SK-N-SH (cell line): ENCODE data around the gene MYO1D. TPM values are rescaled to one million over a fixed set of nuclear protein-coding genes. Genes with fewer than 3 reads are reported as not detected.
"Not testable (repeated sequence)": the region's sequence is repeated elsewhere in the genome, so short reads cannot be mapped to it uniquely, and the experiment has no call there.

Experiments
- CTCF ChIA-PET: fragments of 300-600, 350-600 bp; formaldehyde crosslinking; extraction: SDS; loops from one replicate; lab custom pipeline; 2021; lab: Yijun Ruan, JAX
- POLR2A ChIA-PET: fragments of 350-600 bp; sonication (Branson Sonifier 250); formaldehyde crosslinking; extraction: SDS; loops from one replicate; lab custom pipeline; 2020; ENCODE audit warnings: antibody characterized with exemption, inconsistent platforms; lab: Yijun Ruan, JAX
- DNase-seq: peaks from one replicate; pipeline ENCODE4 v3.0.0; 2012
- H2AFZ ChIP-seq: fragments of 200-600 bp; sonication (generic); 2 replicates; pipeline ENCODE4 v1.8.1; 2016; ENCODE audit warnings: antibody characterized with exemption, mild to moderate bottlenecking, low read depth
- H3F3A ChIP-seq: fragments of 200-600 bp; sonication (generic); replicated peaks from 2 replicates; pipeline ENCODE3; 2016; ENCODE audit warnings: antibody characterized with exemption, mild to moderate bottlenecking; ENCODE audit not compliant: insufficient read depth
- H3K27ac ChIP-seq, 2 experiments: fragments of 200-500 bp in 1 of 2; fragments of 200-600 bp in 1 of 2; sonication (Bioruptor generic) in 1 of 2; sonication (generic), shearing (Covaris generic) in 1 of 2; 2 replicates each; pipeline versions ENCODE4 v1.5.1 to v1.6.1; 2014 to 2016; ENCODE audit warnings: low read depth in 2 of 2, inconsistent platforms in 1 of 2, low read length in 1 of 2, mild to moderate bottlenecking in 1 of 2, mixed read lengths in 1 of 2
- H3K27me3 ChIP-seq: fragments of 200-600 bp; sonication (generic), shearing (Covaris generic); 2 replicates; pipeline ENCODE4 v1.6.1; 2016; ENCODE audit warnings: mixed run types; ENCODE audit not compliant: insufficient read depth
- H3K36me3 ChIP-seq, 2 experiments: fragments of 200-500 bp in 1 of 2; fragments of 200-600 bp in 1 of 2; sonication (Bioruptor generic) in 1 of 2; sonication (generic) in 1 of 2; replicated peaks in 1 of 2; 2 replicates each; pipeline versions ENCODE3 to v1.5.1; 2014 to 2016; ENCODE audit warnings: low read length in 1 of 2, mild to moderate bottlenecking in 1 of 2; ENCODE audit not compliant: insufficient read depth in 2 of 2, control insufficient read depth in 1 of 2
- H3K4me1 ChIP-seq, 2 experiments: fragments of 200-500 bp in 1 of 2; fragments of 200-600 bp in 1 of 2; sonication (Bioruptor generic) in 1 of 2; sonication (generic), shearing (Covaris generic) in 1 of 2; 2 replicates each; pipeline versions ENCODE4 v1.5.1 to v1.6.1; 2014 to 2016; ENCODE audit warnings: low read depth in 1 of 2, low read length in 1 of 2, mixed run types in 1 of 2; ENCODE audit not compliant: insufficient read depth in 2 of 2, control insufficient read depth in 1 of 2
- H3K4me2 ChIP-seq: fragments of 200-600 bp; sonication (generic), shearing (Covaris generic); 2 replicates; pipeline ENCODE4 v1.6.1; 2017; ENCODE audit warnings: mixed run types
- H3K4me3 ChIP-seq, 2 experiments: fragments of 200-500 bp in 1 of 2; fragments of 200-600 bp in 1 of 2; sonication (Bioruptor generic) in 1 of 2; sonication (generic), shearing (Covaris generic) in 1 of 2; 2 replicates each; pipeline versions ENCODE4 v1.5.1 to v1.8.1; 2014 to 2016; ENCODE audit warnings: low read depth in 2 of 2, inconsistent platforms in 1 of 2, low read length in 1 of 2, mild to moderate bottlenecking in 1 of 2, mixed read lengths in 1 of 2, moderate library complexity in 1 of 2
- H3K79me2 ChIP-seq: fragments of 200-600 bp; sonication (generic); 2 replicates; pipeline ENCODE4 v1.8.1; 2017; ENCODE audit warnings: mild to moderate bottlenecking; ENCODE audit not compliant: insufficient read depth
- H3K9ac ChIP-seq: fragments of 200-600 bp; sonication (generic); 2 replicates; pipeline ENCODE4 v1.6.1; 2017; ENCODE audit warnings: mixed run types
- H3K9me2 ChIP-seq: fragments of 200-600 bp; sonication (generic); 2 replicates; pipeline ENCODE4 v1.6.1; 2017; ENCODE audit warnings: mixed run types
- H3K9me3 ChIP-seq: fragments of 200-600 bp; sonication (generic); 2 replicates; pipeline ENCODE4 v1.6.1; 2017; ENCODE audit warnings: mixed run types, mild to moderate bottlenecking, moderate library complexity
- H4K20me1 ChIP-seq: fragments of 200-600 bp; sonication (generic); 2 replicates; pipeline ENCODE4 v1.6.1; 2017; ENCODE audit warnings: mild to moderate bottlenecking, mixed run types; ENCODE audit not compliant: insufficient read depth
- FOSL2 ChIP-seq: IDR thresholded peaks from 2 replicates; pipeline ENCODE4 v1.4.0; 2012; ENCODE audit warnings: low read depth, mild to moderate bottlenecking, moderate library complexity, borderline replicate concordance
- FOXJ3 ChIP-seq: sonication (generic); formaldehyde crosslinking; IDR thresholded peaks from 2 replicates; pipeline ENCODE4 v1.5.1; 2020; ENCODE audit warnings: mild to moderate bottlenecking, missing genetic modification reagents
- FOXM1 ChIP-seq: IDR thresholded peaks from 2 replicates; pipeline ENCODE4 v1.4.0; 2012; ENCODE audit warnings: low read depth, mild to moderate bottlenecking
- GABPA ChIP-seq: IDR thresholded peaks from 2 replicates; pipeline ENCODE4 v1.4.0; 2012; ENCODE audit warnings: low read depth, mild to moderate bottlenecking
- JUND ChIP-seq: IDR thresholded peaks from 2 replicates; pipeline ENCODE4 v1.4.0; 2012
- MAX ChIP-seq: IDR thresholded peaks from 2 replicates; pipeline ENCODE4 v1.4.0; 2012; ENCODE audit warnings: low read depth
- NRF1 ChIP-seq: IDR thresholded peaks from 2 replicates; pipeline ENCODE4 v1.6.1; 2012; ENCODE audit warnings: low read depth, mild to moderate bottlenecking, low read length
- POLR2AphosphoS5 ChIP-seq: IDR thresholded peaks from 2 replicates; pipeline ENCODE4 v1.6.1; 2012; ENCODE audit warnings: low read depth, low read length
- RCOR1 ChIP-seq: fragments of 150-350 bp; IDR thresholded peaks from 2 replicates; pipeline ENCODE4 v1.6.1; 2017; ENCODE audit warnings: antibody characterized with exemption, low read length
- RFX5 ChIP-seq: IDR thresholded peaks from 2 replicates; pipeline ENCODE4 v1.6.1; 2012; ENCODE audit warnings: mild to moderate bottlenecking, improper control_type of control experiment, low read length
- TCF12 ChIP-seq: IDR thresholded peaks from 2 replicates; pipeline ENCODE4 v1.4.0; 2012
- USF1 ChIP-seq: IDR thresholded peaks from 2 replicates; pipeline ENCODE4 v1.4.0; 2012; ENCODE audit warnings: low read depth, borderline replicate concordance
- YY1 ChIP-seq: IDR thresholded peaks from 2 replicates; pipeline ENCODE4 v1.4.0; 2012; ENCODE audit warnings: low read depth, mild to moderate bottlenecking
- WGBS: methylation state at CpG from one replicate; pipeline ENCODE4 v1.1.6; 2017; ENCODE audit warnings: low lambda C conversion rate; 5-methylcytosine and 5-hydroxymethylcytosine counted together
- polyA plus RNA-seq, 3 experiments: library from polyadenylated mRNA; depleted of rRNA; stranded (reverse); fragments of >200 nt; gene quantifications; 2 replicates each; pipeline ENCODE4 v1.2.3, GENCODE V29; 2012
- TF ChIP-seq, protein P1 (sequence below): IDR thresholded peaks from 2 replicates; pipeline ENCODE4 v1.6.1; 2012; ENCODE audit warnings: mild to moderate bottlenecking, low read depth, low read length, moderate library complexity
- TF ChIP-seq, protein P2 (sequence below): IDR thresholded peaks from 2 replicates; pipeline ENCODE4; 2012
- TF ChIP-seq, protein P3 (sequence below): fragments of 150-350 bp; IDR thresholded peaks from 2 replicates; pipeline ENCODE4 v1.6.1; 2017; ENCODE audit warnings: antibody characterized with exemption, low read length, low read depth, borderline replicate concordance

MYO1D gene
- polyA plus RNA-seq, 1 of the 3 experiments (the other 2 are of a cell fraction): 20.4 TPM

DNA sequence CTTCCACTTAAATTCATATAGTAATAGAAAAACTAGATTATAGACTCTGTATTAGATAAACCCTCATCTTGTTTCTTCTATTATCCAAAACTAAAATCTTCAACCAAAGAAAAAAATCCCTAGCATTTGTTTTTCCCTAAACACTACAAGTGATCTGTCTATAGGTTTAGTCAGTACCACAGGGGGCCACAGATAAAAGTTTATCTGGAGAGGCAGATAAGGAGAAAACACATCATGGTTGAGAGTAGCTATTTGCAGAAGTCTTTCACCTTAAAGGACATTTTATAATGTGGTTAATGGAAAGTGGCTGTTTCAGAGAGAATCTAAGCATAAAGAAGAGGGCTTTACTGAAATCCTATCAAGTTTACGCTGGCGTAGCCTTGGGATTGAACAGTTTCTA is 230.0 kb downstream of the MYO1D start:
- H2AFZ ChIP-seq: no peak overlapping the region
- H3K36me3 ChIP-seq: peaks cover 9 to 31% of the 10 kb centered on the region in 2 experiments
- H3K4me3 ChIP-seq: no peak overlapping the region
- TF ChIP-seq USF1 (no peak), RFX5 (no peak), FOXM1 (no peak), TCF12 (no peak), FOSL2 (no peak), RCOR1 (no peak), POLR2AphosphoS5 (no peak), GABPA (no peak), YY1 (no peak), FOXJ3 (CRISPR knock-in tag) (no peak), JUND (no peak), NRF1 (no peak), MAX (no peak)
- TF ChIP-seq, protein P1, sequence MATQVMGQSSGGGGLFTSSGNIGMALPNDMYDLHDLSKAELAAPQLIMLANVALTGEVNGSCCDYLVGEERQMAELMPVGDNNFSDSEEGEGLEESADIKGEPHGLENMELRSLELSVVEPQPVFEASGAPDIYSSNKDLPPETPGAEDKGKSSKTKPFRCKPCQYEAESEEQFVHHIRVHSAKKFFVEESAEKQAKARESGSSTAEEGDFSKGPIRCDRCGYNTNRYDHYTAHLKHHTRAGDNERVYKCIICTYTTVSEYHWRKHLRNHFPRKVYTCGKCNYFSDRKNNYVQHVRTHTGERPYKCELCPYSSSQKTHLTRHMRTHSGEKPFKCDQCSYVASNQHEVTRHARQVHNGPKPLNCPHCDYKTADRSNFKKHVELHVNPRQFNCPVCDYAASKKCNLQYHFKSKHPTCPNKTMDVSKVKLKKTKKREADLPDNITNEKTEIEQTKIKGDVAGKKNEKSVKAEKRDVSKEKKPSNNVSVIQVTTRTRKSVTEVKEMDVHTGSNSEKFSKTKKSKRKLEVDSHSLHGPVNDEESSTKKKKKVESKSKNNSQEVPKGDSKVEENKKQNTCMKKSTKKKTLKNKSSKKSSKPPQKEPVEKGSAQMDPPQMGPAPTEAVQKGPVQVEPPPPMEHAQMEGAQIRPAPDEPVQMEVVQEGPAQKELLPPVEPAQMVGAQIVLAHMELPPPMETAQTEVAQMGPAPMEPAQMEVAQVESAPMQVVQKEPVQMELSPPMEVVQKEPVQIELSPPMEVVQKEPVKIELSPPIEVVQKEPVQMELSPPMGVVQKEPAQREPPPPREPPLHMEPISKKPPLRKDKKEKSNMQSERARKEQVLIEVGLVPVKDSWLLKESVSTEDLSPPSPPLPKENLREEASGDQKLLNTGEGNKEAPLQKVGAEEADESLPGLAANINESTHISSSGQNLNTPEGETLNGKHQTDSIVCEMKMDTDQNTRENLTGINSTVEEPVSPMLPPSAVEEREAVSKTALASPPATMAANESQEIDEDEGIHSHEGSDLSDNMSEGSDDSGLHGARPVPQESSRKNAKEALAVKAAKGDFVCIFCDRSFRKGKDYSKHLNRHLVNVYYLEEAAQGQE: no peak
- TF ChIP-seq, protein P2, sequence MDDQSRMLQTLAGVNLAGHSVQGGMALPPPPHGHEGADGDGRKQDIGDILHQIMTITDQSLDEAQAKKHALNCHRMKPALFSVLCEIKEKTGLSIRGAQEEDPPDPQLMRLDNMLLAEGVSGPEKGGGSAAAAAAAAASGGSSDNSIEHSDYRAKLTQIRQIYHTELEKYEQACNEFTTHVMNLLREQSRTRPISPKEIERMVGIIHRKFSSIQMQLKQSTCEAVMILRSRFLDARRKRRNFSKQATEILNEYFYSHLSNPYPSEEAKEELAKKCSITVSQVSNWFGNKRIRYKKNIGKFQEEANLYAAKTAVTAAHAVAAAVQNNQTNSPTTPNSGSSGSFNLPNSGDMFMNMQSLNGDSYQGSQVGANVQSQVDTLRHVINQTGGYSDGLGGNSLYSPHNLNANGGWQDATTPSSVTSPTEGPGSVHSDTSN: no peak
- TF ChIP-seq, protein P3, sequence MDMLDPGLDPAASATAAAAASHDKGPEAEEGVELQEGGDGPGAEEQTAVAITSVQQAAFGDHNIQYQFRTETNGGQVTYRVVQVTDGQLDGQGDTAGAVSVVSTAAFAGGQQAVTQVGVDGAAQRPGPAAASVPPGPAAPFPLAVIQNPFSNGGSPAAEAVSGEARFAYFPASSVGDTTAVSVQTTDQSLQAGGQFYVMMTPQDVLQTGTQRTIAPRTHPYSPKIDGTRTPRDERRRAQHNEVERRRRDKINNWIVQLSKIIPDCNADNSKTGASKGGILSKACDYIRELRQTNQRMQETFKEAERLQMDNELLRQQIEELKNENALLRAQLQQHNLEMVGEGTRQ: no peak
- no peaks in the 10 kb centered on the region for H3K79me2 ChIP-seq
- no peaks in the 10 kb centered on the region for H4K20me1 ChIP-seq
- H3K27me3 ChIP-seq: no peaks in the 10 kb centered on the region
- no peaks in the 10 kb centered on the region for H3K9me2 ChIP-seq
- WGBS: 96% methylated on average over 2 of the region's 2 CpGs
- H3K4me1 ChIP-seq: no peaks in the 10 kb centered on the region
- no peak overlapping the region for H3K27ac ChIP-seq
- no peaks in the 10 kb centered on the region for H3F3A ChIP-seq
- no peak for DNase-seq
- H3K4me2 ChIP-seq: no peak overlapping the region
- peaks cover 9% of the 10 kb centered on the region for H3K9me3 ChIP-seq
- POLR2A ChIA-PET: no interaction called here
- H3K9ac ChIP-seq: no peak overlapping the region
- CTCF ChIA-PET: interaction anchor here (0.8 to 5.4 kb wide), 4 partner anchors 12 to 185 kb away, joined by 3 to 35 read pairs (median 6); no protein-coding TSS in a partner anchor

- H3F3A ChIP-seq, H3K4me2 ChIP-seq, H4K20me1 ChIP-seq, H3K79me2 ChIP-seq, POLR2A ChIA-PET, CTCF ChIA-PET, H3K36me3 ChIP-seq, DNase-seq, H3K27ac ChIP-seq, H3K27me3 ChIP-seq, H3K4me3 ChIP-seq, H3K4me1 ChIP-seq, H3K9me3 ChIP-seq, H3K9me2 ChIP-seq, H2AFZ ChIP-seq, H3K9ac ChIP-seq: not testable (repeated sequence)
- WGBS: 94% methylated on average over 2 of the region's 2 CpGs
Observed at GRCh38 chr17:32641514-32641913, 235.4 kb downstream of the MYO1D start.
